ENCODE results near the gene SLC37A2.

- TF ChIP-seq POLR2A (IDR thresholded peaks at IDR 0.05; ENCODE audit: low read depth, low read length) (no peak), TAF1 (IDR thresholded peaks at IDR 0.05; ENCODE audit: borderline replicate concordance, low read depth, low read length) (no peak), POLR2AphosphoS5 (IDR thresholded peaks at IDR 0.05; ENCODE audit: low read depth, low read length) (no peak)
Observed at GRCh38 chr11:125100136-125100535, 37.0 kb downstream of the SLC37A2 start.

Measured in GM12892 (cell line).